ENCODE measurements around the gene UMPS. TPM values are rescaled to one million over a fixed set of nuclear protein-coding genes. Genes with fewer than 3 reads are reported as not detected.
A peak's percentile ranks its signal among the peaks of the same experiment; 100 is the strongest.
"Not testable (repeated sequence)": the region's sequence is repeated elsewhere in the genome, so short reads cannot be mapped to it uniquely, and the experiment has no call there.

Gene UMPS
- total RNA-seq, 4 donors from 2014 or later, result 13.4 to 19.9 (median 15.8) TPM

GRCh38 chr3:124780761-124781475 is 50.7 kb downstream of the UMPS start:
- TF ChIP-seq POLR2A (IDR thresholded peaks at IDR 0.05), result no peak
- no peak for TF ChIP-seq CTCF (IDR thresholded peaks at IDR 0.05)
- intact Hi-C loops (cut with DNase I; ENCODE audit: low total_unique reads), result no loop called here
- peak; percentile 76 to 94 for DNase-seq (ENCODE audit: low spot score in 2 of 2)

GRCh38 chr3:124781476-124782376 is 51.5 kb downstream of the UMPS start:
- intact Hi-C loops (cut with DNase I; ENCODE audit: low total_unique reads), result no loop called here
- TF ChIP-seq POLR2A (IDR thresholded peaks at IDR 0.05) (no peak), CTCF (IDR thresholded peaks at IDR 0.05) (no peak)
- H3K4me3 ChIP-seq (ENCODE audit: low read depth, poor library complexity, severe bottlenecking), result no peak overlapping the region
- no peak for DNase-seq (ENCODE audit: low spot score in 2 of 2)
- 38 to 46% methylated on average over 8 of the region's 8 CpGs for WGBS, 2 donors

More at GRCh38 chr3:124780761-124781475, 50.7 kb downstream of the UMPS start:
- no peak overlapping the region for H3K4me3 ChIP-seq (ENCODE audit: low read depth, poor library complexity, severe bottlenecking)
- WGBS, 2 donors, result 8 to 19% methylated on average over 14 to 15 of the region's 15 CpGs

GRCh38 chr3:124782377-124782712 is 52.1 kb downstream of the UMPS start:
- intact Hi-C loops (cut with DNase I; ENCODE audit: low total_unique reads); DNase-seq (ENCODE audit: low spot score in 2 of 2); H3K4me3 ChIP-seq (ENCODE audit: low read depth, poor library complexity, severe bottlenecking): not testable (repeated sequence)
- 77 to 85% methylated on average over 6 of the region's 6 CpGs for WGBS, 2 donors

GRCh38 chr3:124783696-124784095 is 53.4 kb downstream of the UMPS start:
- DNase-seq (ENCODE audit: low spot score in 2 of 2), result no peak
- WGBS, 2 donors, result 85% methylated on average over 4 of the region's 4 CpGs
- H3K4me3 ChIP-seq (ENCODE audit: low read depth, poor library complexity, severe bottlenecking), result no peak overlapping the region
- intact Hi-C loops (cut with DNase I; ENCODE audit: low total_unique reads), result no loop called here
- TF ChIP-seq POLR2A (IDR thresholded peaks at IDR 0.05), result no peak
- TF ChIP-seq CTCF (IDR thresholded peaks at IDR 0.05), result no peak

- WGBS, 2 donors, result 57 to 69% methylated on average over 17 of the region's 17 CpGs
- TF ChIP-seq POLR2A (IDR thresholded peaks at IDR 0.05) (no peak), CTCF (IDR thresholded peaks at IDR 0.05) (no peak)
- H3K4me3 ChIP-seq (ENCODE audit: low read depth, poor library complexity, severe bottlenecking), result no peak overlapping the region
- intact Hi-C loops (cut with DNase I; ENCODE audit: low total_unique reads), result no loop called here
- no peak for DNase-seq (ENCODE audit: low spot score in 2 of 2)
Observed at GRCh38 chr3:124784686-124785382, 54.6 kb downstream of the UMPS start.

GRCh38 chr3:124785973-124786372 is 55.7 kb downstream of the UMPS start:
- intact Hi-C loops (cut with DNase I; ENCODE audit: low total_unique reads), result no loop called here
- H3K4me3 ChIP-seq (ENCODE audit: low read depth, poor library complexity, severe bottlenecking), result no peak overlapping the region
- no peak for TF ChIP-seq POLR2A (IDR thresholded peaks at IDR 0.05)
- TF ChIP-seq CTCF (IDR thresholded peaks at IDR 0.05), result no peak
- DNase-seq (ENCODE audit: low spot score in 2 of 2), result no peak
- WGBS, 2 donors, result 42% methylated on average over 3 of the region's 3 CpGs
